GM10266 (cell line): ENCODE data around the gene TACC2.

ENCODE experiments used
- DNase-seq: peaks from one replicate; pipeline ENCODE4 v3.0.0; 2012; ENCODE audit errors: extremely low spot score
- CTCF ChIP-seq: IDR thresholded peaks from 2 replicates; pipeline ENCODE4 v1.5.1; 2012; ENCODE audit warnings: mild to moderate bottlenecking, low read depth; ENCODE audit not compliant: control insufficient read depth, insufficient read depth; ENCODE audit errors: missing control alignments

Gene TACC2

GRCh38 chr10:122208571-122209430 lies 219.8 kb downstream of the TACC2 start:
- no peak for DNase-seq
- no peak for TF ChIP-seq CTCF

GRCh38 chr10:122210481-122211265 lies 221.7 kb downstream of the TACC2 start:
- DNase-seq, result no peak
- TF ChIP-seq CTCF, result no peak

GRCh38 chr10:122213364-122213763 lies 224.4 kb downstream of the TACC2 start:
- no peak for DNase-seq
- TF ChIP-seq CTCF, result no peak

GRCh38 chr10:122213766-122214165 lies 224.8 kb downstream of the TACC2 start:
- DNase-seq, result no peak

GRCh38 chr10:122216047-122216446 lies 227.1 kb downstream of the TACC2 start:
- no peak for DNase-seq
- no peak for TF ChIP-seq CTCF

More at GRCh38 chr10:122213766-122214165, 224.8 kb downstream of the TACC2 start:
- no peak for TF ChIP-seq CTCF

- no peak for DNase-seq
- no peak for TF ChIP-seq CTCF
Observed at GRCh38 chr10:122219340-122219739, 230.4 kb downstream of the TACC2 start.

GRCh38 chr10:122220736-122221135 lies 231.8 kb downstream of the TACC2 start:
- no peak for DNase-seq
- no peak for TF ChIP-seq CTCF
